ENCODE results near the gene C3. TPM values are rescaled to one million over a fixed set of nuclear protein-coding genes. Genes with fewer than 3 reads are reported as not detected.

The C3 gene
- total and polyA plus RNA-seq, 2 of the 13 experiments (the other 11 are each of a cell fraction or from before 2014, with no cell fraction given), result 1,455 to 6,272 TPM

DNA sequence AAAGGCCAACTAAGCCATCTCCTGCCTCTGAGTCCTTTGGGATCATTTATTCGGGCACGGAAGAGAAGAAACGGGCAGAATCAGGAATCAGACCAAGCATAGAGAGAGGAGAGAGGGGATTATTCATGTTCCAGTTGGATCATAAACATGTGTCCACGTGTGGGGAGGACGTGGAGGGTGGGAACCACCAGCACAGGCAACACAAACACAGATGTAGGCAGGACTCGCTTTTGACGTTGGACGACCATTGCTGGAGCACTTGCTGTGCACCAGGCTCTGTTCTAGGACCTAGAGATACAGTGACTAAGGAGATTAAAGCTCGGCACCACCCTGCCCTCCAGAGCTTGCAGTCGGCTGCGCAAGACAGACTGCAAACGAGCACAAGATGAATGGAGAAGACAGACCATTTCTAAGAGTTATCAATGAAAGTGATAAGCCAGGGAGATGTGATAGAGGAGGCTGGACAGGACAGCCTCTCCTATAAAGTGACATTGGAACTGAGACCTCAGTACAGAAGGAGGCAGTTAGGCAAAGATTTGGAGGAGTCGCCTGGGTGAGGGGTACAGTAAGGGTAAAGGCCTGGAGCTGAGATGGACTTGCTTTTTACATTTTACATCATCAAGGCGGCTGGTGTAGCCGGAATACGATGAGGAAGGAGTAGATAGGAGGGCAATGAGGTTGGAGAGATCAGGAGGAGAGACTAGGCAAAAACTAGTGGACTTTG lies 46.1 kb upstream of the C3 start:
- Histone ChIP-seq H3K4me2 (ENCODE audit: low read depth, low read length) (peak overlapping the region; percentile 86), H3K27me3 (ENCODE audit: control insufficient read depth in 1 of 2, insufficient read depth in 2 of 2, low read length in 2 of 2) (no peaks in the 10 kb centered on the region), H3K9ac (ENCODE audit: insufficient read depth, low read depth, low read length) (peak overlapping the region; percentile 45; the same call in 1 of the 2 replicates), H3K9me3 (ENCODE audit: low read length) (no peaks in the 10 kb centered on the region), H3K27ac (ENCODE audit: extremely low read length, insufficient read depth, low read length) (no peak overlapping the region), H4K20me1 (ENCODE audit: insufficient read depth, low read length) (no peaks in the 10 kb centered on the region), H3K4me1 (ENCODE audit: insufficient read depth, low read length) (peaks cover 40% of the 10 kb centered on the region), H3K4me3 (replicated peaks in 1 of 3; ENCODE audit: insufficient read depth in 1 of 3, low read depth in 2 of 3, low read length in 3 of 3) (peak overlapping the region; percentile 52 to 73 (median 64)), H2AFZ (ENCODE audit: low read length) (no peak overlapping the region), H3K79me2 (ENCODE audit: insufficient read depth, low read length) (no peaks in the 10 kb centered on the region), H3K36me3 (replicated peaks in 1 of 2; ENCODE audit: control insufficient read depth in 1 of 2, insufficient read depth in 2 of 2, low read length in 2 of 2) (no peaks in the 10 kb centered on the region)
- in situ Hi-C loops (cut with HindIII; ENCODE audit: extremely low pct_ligation_motif_present, low pct_unique_long_range_greater_than_20kb) (no loop called here), intact Hi-C loops (cut with micrococcal nuclease; ENCODE audit: unreplicated experiment) (no loop called here)
- DNase-seq (ENCODE audit: low spot score), result no peak
- 3% methylated on average over 14 of the region's 16 CpGs for whole genome bisulfite sequencing (ENCODE audit: low lambda C conversion rate)
- POLR2A ChIA-PET, result interaction anchor here (0.8 to 1.0 kb wide), 3 partner anchors 12 to 303 kb away, joined by 3 read pairs; partner anchors contain the start of gene ZNF557
- CTCF ChIA-PET (ENCODE audit: low intra/inter-chr PET ratio, low total read pairs), result no interaction called here
- TSS peak; percentile 75 for BruUV-seq (replicated peaks)
- peak; percentile 12; the same call in 1 of the 3 replicates for ATAC-seq
- peak; percentile 30 for FAIRE-seq
- TF ChIP-seq ZNF263 (CRISPR knock-in tag; IDR thresholded peaks at IDR 0.05) (0 out of 2 replicates have a peak, but pooled peaks have one; percentile 42), ZNF678 (CRISPR knock-in tag; IDR thresholded peaks at IDR 0.05) (no peak), MEF2D (CRISPR knock-in tag; IDR thresholded peaks at IDR 0.05) (no peak), ZFP41 (CRISPR knock-in tag; IDR thresholded peaks at IDR 0.05; ENCODE audit: borderline replicate concordance) (no peak), ZNF501 (CRISPR knock-in tag; IDR thresholded peaks at IDR 0.05) (0 out of 2 replicates have a peak, but pooled peaks have one; percentile 40), ZNF672 (CRISPR knock-in tag; IDR thresholded peaks at IDR 0.05) (peak; percentile 82; the same call in 1 of the 2 replicates), TBX2 (CRISPR knock-in tag; IDR thresholded peaks at IDR 0.05; ENCODE audit: borderline replicate concordance) (0 out of 2 replicates have a peak, but pooled peaks have one; percentile 19), NR3C1 (CRISPR knock-in tag; IDR thresholded peaks at IDR 0.05) (no peak), SIN3A (IDR thresholded peaks at IDR 0.05; ENCODE audit: borderline replicate concordance, low read depth, low read length) (no peak), CBX5 (CRISPR knock-in tag; IDR thresholded peaks at IDR 0.05; ENCODE audit: borderline replicate concordance) (no peak)
- TF ChIP-seq, protein P1, sequence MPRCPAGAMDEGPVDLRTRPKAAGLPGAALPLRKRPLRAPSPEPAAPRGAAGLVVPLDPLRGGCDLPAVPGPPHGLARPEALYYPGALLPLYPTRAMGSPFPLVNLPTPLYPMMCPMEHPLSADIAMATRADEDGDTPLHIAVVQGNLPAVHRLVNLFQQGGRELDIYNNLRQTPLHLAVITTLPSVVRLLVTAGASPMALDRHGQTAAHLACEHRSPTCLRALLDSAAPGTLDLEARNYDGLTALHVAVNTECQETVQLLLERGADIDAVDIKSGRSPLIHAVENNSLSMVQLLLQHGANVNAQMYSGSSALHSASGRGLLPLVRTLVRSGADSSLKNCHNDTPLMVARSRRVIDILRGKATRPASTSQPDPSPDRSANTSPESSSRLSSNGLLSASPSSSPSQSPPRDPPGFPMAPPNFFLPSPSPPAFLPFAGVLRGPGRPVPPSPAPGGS (CRISPR knock-in tag; IDR thresholded peaks at IDR 0.05), result 0 out of 2 replicates have a peak, but pooled peaks have one; percentile 10
- TF ChIP-seq, protein P2, sequence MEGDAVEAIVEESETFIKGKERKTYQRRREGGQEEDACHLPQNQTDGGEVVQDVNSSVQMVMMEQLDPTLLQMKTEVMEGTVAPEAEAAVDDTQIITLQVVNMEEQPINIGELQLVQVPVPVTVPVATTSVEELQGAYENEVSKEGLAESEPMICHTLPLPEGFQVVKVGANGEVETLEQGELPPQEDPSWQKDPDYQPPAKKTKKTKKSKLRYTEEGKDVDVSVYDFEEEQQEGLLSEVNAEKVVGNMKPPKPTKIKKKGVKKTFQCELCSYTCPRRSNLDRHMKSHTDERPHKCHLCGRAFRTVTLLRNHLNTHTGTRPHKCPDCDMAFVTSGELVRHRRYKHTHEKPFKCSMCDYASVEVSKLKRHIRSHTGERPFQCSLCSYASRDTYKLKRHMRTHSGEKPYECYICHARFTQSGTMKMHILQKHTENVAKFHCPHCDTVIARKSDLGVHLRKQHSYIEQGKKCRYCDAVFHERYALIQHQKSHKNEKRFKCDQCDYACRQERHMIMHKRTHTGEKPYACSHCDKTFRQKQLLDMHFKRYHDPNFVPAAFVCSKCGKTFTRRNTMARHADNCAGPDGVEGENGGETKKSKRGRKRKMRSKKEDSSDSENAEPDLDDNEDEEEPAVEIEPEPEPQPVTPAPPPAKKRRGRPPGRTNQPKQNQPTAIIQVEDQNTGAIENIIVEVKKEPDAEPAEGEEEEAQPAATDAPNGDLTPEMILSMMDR (CRISPR knock-in tag; IDR thresholded peaks at IDR 0.05), result 0 out of 2 replicates have a peak, but pooled peaks have one; percentile 6
